C4-2B (cell line): ENCODE data around the gene FREM2.

Experiments
- ZFX ChIP-seq: fragments of 450-650 bp; IDR thresholded peaks from 2 replicates; pipeline ENCODE4 v1.6.1; 2017
- TF ChIP-seq, protein P1 (sequence below): fragments of 450-650 bp; conservative IDR thresholded peaks from 2 replicates; pipeline ENCODE4 v1.5.1; 2017; ENCODE audit warnings: mild to moderate bottlenecking

DNA sequence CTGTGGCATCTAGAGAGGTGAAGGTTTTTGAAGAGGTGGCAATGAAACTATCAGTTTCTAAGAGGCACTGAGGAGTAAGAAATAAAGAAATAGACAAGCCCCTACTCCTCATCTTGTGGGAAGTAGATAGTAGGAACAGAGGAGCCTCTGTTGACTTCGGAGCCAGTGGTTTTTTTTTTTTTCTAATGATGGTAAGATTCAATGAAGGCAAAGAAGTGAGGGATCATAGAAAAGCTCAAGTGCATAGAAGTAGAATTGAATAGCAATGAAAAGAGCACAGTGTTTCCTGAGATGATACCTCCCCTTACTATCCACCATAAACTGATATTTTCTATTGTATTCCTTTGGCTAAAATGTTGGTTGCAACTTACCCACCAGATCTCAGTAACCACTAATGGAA lies 46.3 kb downstream of the FREM2 start:
- TF ChIP-seq, protein P1, sequence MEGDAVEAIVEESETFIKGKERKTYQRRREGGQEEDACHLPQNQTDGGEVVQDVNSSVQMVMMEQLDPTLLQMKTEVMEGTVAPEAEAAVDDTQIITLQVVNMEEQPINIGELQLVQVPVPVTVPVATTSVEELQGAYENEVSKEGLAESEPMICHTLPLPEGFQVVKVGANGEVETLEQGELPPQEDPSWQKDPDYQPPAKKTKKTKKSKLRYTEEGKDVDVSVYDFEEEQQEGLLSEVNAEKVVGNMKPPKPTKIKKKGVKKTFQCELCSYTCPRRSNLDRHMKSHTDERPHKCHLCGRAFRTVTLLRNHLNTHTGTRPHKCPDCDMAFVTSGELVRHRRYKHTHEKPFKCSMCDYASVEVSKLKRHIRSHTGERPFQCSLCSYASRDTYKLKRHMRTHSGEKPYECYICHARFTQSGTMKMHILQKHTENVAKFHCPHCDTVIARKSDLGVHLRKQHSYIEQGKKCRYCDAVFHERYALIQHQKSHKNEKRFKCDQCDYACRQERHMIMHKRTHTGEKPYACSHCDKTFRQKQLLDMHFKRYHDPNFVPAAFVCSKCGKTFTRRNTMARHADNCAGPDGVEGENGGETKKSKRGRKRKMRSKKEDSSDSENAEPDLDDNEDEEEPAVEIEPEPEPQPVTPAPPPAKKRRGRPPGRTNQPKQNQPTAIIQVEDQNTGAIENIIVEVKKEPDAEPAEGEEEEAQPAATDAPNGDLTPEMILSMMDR = no peak
- TF ChIP-seq ZFX = no peak
